ENCODE measurements around the gene LYPD5.

LYPD5 gene

DNA sequence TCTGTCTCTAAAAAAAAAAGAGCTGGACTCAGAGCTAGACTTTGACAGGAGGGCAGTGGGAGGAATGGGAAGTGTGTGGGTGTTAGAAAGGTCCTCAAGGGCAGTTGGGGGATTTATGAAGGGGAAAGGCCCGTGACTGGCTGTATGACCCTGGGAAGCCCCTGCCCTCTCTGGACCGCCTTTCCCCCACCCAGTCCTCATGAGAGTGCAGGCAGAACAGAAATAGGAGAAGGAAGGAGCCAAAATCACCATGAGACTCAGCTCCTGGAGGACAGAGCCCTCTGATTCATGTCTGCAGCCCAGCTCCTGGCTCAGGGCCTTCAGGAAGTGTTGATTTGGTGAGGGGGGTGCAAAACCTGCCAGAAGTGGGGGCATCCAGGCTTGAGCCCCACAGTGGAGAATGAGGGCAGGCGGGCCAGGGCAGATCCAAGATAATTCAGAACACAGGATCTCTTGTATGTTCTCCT, 38.7 kb downstream of the LYPD5 start:
- H3K4me3 ChIP-seq: no peak overlapping the region
- peak overlapping the region in 17 of 21 experiments; percentile 18 to 88 (median 52) for H3K27ac ChIP-seq

GRCh38 chr19:43762814-43763213, 39.4 kb downstream of the LYPD5 start:
- H3K27ac ChIP-seq: peak overlapping the region in 6 of 21 experiments; percentile 17 to 73 (median 56)

GRCh38 chr19:43760941-43761340, 41.3 kb downstream of the LYPD5 start:
- H3K27ac ChIP-seq: peak overlapping the region in 2 of 21 experiments; percentile 5 to 39
- no peak overlapping the region for H3K4me3 ChIP-seq

More at GRCh38 chr19:43762814-43763213, 39.4 kb downstream of the LYPD5 start:
- no peak overlapping the region for H3K4me3 ChIP-seq

DNA sequence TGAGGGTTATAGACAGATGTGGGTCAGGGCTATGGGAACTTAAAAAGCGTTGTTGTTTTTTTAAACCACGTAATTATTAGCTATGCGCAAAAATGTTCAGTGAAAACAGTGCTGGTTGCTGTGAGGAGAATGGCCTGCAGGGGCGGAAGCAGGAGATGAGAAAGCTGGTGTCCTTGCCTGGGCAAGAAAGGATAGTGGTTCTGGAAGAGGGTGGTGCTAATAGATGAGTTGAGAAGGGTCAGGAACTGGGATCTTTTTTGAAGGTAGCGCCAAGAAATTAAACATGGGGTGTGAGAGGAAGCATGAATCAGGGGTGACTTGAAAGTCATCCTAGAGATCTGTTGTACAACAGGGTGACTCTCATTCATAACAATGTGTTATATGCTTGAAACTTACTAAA, 42.7 kb downstream of the LYPD5 start:
- no peak overlapping the region for H3K4me3 ChIP-seq

GRCh38 chr19:43755256-43755801, 46.9 kb downstream of the LYPD5 start:
- Histone ChIP-seq H3K4me3 (peak overlapping the region; percentile 47 to 72 (median 63)), H3K27ac (peak overlapping the region; percentile 44 to 99 (median 94))

More for the DNA sequence above, 42.7 kb downstream of the LYPD5 start:
- H3K27ac ChIP-seq: peak overlapping the region in 13 of 21 experiments; percentile 28 to 93 (median 62)

GRCh38 chr19:43754503-43755255, 47.6 kb downstream of the LYPD5 start, which contains the start of gene SMG9:
SMG9 (minus strand) TSS chr19:43754962; CDS start chr19:43750741, 4,221 bp downstream.
- H3K27ac ChIP-seq: peak within 1 kb of the TSS; percentile 44 to 99 (median 94)
- H3K4me3 ChIP-seq: peak within 1 kb of the TSS; percentile 47 to 72 (median 63)

- peak overlapping the region; percentile 44 to 99 (median 94) for H3K27ac ChIP-seq
- peak overlapping the region; percentile 47 to 72 (median 63) for H3K4me3 ChIP-seq
Measured at GRCh38 chr19:43754253-43754502, 48.1 kb downstream of the LYPD5 start.

GRCh38 chr19:43752287-43752875, 49.9 kb downstream of the LYPD5 start:
- Histone ChIP-seq H3K27ac (peak overlapping the region in 15 of 21 experiments; percentile 4 to 99 (median 95)), H3K4me3 (no peak overlapping the region)

GRCh38 chr19:43751466-43752220, 50.6 kb downstream of the LYPD5 start:
- H3K27ac ChIP-seq: peak overlapping the region in 6 of 21 experiments; percentile 9 to 96 (median 94)
- no peak overlapping the region for H3K4me3 ChIP-seq

GRCh38 chr19:43749898-43750297, 52.3 kb downstream of the LYPD5 start:
- peak overlapping the region in 1 of 21 experiments; percentile 43 for H3K27ac ChIP-seq

DNA sequence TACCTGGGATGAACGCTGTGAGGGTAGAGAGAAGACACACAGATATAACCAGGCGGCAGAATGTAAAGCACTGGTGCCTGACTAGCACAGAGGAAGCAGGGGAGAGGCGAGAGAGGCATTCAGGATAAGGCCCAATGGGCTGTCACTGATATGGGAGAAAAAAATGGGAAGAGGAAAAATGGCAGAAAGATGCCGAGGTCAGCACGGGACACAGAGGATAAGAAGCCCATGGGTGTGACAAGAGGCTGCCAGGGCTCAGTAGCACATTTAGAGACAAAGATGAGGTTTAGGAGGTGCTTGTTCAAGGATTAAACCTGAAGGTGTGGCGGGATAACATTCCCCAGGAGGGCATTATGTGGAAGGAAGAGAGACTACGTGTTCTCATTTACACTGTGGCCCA, 53.1 kb downstream of the LYPD5 start:
- H3K4me3 ChIP-seq: no peak overlapping the region

More at GRCh38 chr19:43749898-43750297, 52.3 kb downstream of the LYPD5 start:
- no peak overlapping the region for H3K4me3 ChIP-seq

DNA sequence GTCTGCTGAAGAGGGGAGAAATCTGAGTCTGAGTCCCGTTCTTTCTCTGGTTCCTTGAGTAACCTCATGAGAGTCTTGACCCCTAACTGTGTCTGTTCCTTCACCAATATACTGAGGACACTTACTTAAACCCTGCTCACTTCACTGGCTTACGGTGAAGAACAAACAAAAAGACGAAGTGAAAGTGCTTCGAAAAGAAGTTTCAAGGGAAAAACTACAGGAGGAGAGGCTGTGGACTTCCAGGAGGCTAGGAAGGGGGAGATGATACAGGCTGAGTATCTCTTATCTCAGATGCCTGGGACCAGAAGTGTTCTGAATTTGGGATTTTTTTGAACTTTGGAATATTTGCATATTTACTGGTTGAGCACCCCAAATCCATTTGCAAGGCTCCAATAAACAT, 53.6 kb downstream of the LYPD5 start:
- peak overlapping the region in 5 of 21 experiments; percentile 8 to 76 (median 43) for H3K27ac ChIP-seq
- no peak overlapping the region for H3K4me3 ChIP-seq

More for the DNA sequence above, 53.1 kb downstream of the LYPD5 start:
- H3K27ac ChIP-seq: peak overlapping the region in 2 of 21 experiments; percentile 10 to 43

DNA sequence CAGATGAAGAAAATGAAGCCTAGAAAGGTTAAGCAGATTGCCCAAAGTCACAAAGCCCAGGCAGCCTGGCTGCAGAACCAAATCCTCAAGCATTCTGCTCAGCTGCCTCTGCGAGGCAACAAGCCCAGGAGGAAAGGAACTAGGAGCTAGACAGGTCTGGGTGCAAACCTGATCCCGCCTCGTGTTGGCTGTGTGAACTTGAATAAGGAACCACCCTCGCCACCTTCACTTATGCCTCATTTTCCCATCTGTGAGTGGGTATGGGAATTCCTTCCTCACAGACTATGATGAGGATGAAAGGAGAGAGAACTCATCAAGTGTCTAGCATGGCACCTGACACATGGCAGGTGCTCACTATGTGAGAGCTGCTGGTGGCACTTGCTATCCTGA, 54.0 kb downstream of the LYPD5 start:
- peak overlapping the region in 5 of 21 experiments; percentile 8 to 76 (median 21) for H3K27ac ChIP-seq
- no peak overlapping the region for H3K4me3 ChIP-seq

DNA sequence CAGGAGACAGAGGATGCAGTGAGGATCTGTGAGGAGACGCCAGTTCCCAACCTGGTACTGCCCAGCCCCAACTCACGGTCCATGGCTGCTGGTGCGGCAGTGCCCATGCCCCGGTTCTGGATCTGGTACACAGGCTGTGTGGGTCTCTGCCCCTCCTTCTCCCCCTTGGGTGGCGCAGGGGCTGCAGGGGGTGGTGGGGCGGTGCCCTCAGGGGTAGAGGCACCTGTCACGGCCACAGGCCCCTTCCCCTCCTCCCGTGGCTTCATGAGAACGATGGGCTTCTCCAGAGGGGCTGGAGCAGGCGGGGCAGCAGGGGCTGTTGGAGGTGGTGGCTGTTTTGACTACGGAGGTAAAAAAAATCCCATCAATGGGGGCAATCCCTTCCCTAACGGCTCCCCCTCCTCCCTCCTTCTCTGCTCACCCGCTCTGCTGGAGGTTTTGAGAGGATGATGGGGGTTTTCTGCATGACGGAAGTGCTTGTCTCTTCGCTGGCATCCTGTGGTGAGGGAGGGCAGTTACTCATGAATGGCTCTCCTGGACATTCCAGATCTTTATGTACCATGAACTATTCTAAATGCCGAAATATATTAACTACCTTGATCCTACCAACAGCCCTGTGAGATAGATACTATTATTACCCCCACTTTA, 54.6 kb downstream of the LYPD5 start:
- Histone ChIP-seq H3K4me3 (no peak overlapping the region), H3K27ac (peak overlapping the region in 6 of 21 experiments; percentile 9 to 76 (median 36))
